Karpas-422 (cell line): ENCODE results near the gene TMEM138. TPM values are rescaled to one million over a fixed set of nuclear protein-coding genes. Genes with fewer than 3 reads are reported as not detected.

Source experiments
- DNase-seq: peaks from one replicate; pipeline ENCODE4 v3.0.0-alpha.2; 2015
- H2AFZ ChIP-seq: fragments of 200-600 bp; sonication (generic); 2 replicates; pipeline ENCODE4 v1.6.1; 2014; ENCODE audit warnings: antibody characterized with exemption, low read length, mixed read lengths
- H3K27ac ChIP-seq: fragments of 200-600 bp; sonication (generic); 2 replicates; pipeline ENCODE4 v1.5.1; 2014; ENCODE audit warnings: mild to moderate bottlenecking, low read length, moderate library complexity
- H3K27me3 ChIP-seq: fragments of 200-600 bp; sonication (generic); 2 replicates; pipeline ENCODE4 v1.6.1; 2014; ENCODE audit warnings: low read length, mixed read lengths
- H3K36me3 ChIP-seq: fragments of 200-600 bp; sonication (generic); 2 replicates; pipeline ENCODE4 v1.6.1; 2014; ENCODE audit warnings: low read length, mixed read lengths; ENCODE audit not compliant: insufficient read depth
- H3K4me1 ChIP-seq: fragments of 200-600 bp; sonication (generic); 2 replicates; pipeline ENCODE4 v1.6.1; 2014; ENCODE audit warnings: mild to moderate bottlenecking, low read length, mixed read lengths
- H3K4me2 ChIP-seq: fragments of 200-600 bp; sonication (generic); 2 replicates; pipeline ENCODE4 v1.6.1; 2014; ENCODE audit warnings: low read length, low read depth, mild to moderate bottlenecking; ENCODE audit not compliant: poor library complexity, severe bottlenecking
- H3K4me3 ChIP-seq: fragments of 200-600 bp; sonication (generic); 2 replicates; pipeline ENCODE4 v1.5.1; 2014; ENCODE audit warnings: mild to moderate bottlenecking, antibody characterized with exemption, low read length, mixed read lengths
- H3K79me2 ChIP-seq: fragments of 200-600 bp; sonication (generic); 2 replicates; pipeline ENCODE4 v1.6.1; 2014; ENCODE audit warnings: mild to moderate bottlenecking, low read length, mixed read lengths
- H3K9ac ChIP-seq: fragments of 200-600 bp; sonication (generic); 2 replicates; pipeline ENCODE4 v1.6.0; 2014; ENCODE audit warnings: low read length
- H3K9me2 ChIP-seq: fragments of 200-600 bp; sonication (generic), shearing (Covaris generic); replicated peaks from 2 replicates; pipeline ENCODE4 v1.6.0; 2014; ENCODE audit warnings: mild to moderate bottlenecking, low read length, moderate library complexity; ENCODE audit not compliant: insufficient read depth
- H3K9me3 ChIP-seq: fragments of 300-700, 200-600 bp; sonication (generic); 2 replicates; pipeline ENCODE4 v1.6.1; 2014; ENCODE audit warnings: low read length, mixed read lengths
- H4K20me1 ChIP-seq: fragments of 200-600 bp; sonication (generic); 2 replicates; pipeline ENCODE4 v1.6.1; 2014; ENCODE audit warnings: mild to moderate bottlenecking, antibody characterized with exemption, low read length, low read depth; ENCODE audit not compliant: insufficient read depth
- total RNA-seq: library from RNA; depleted of rRNA; stranded (reverse); fragments of >200 nt; shearing (Covaris generic); gene quantifications from 2 replicates; pipeline ENCODE4 v1.2.3, GENCODE V29; 2014; ENCODE audit warnings: low replicate concordance

The TMEM138 gene
- total RNA-seq, 1 experiment from 2014 or later: 70.3 TPM

GRCh38 chr11:61345170-61345610 is 17.0 kb upstream of the TMEM138 start:
- no peaks in the 10 kb centered on the region for H3K4me1 ChIP-seq
- H3K4me2 ChIP-seq: no peak overlapping the region
- H3K4me3 ChIP-seq: no peak overlapping the region
- H3K9me3 ChIP-seq: no peaks in the 10 kb centered on the region
- H3K79me2 ChIP-seq: no peaks in the 10 kb centered on the region
- H3K36me3 ChIP-seq: peaks cover 5% of the 10 kb centered on the region; the same call in 1 of the 2 replicates
- H3K27ac ChIP-seq: no peak overlapping the region
- H3K9me2 ChIP-seq: no peaks in the 10 kb centered on the region
- no peak overlapping the region for H3K9ac ChIP-seq
- H3K27me3 ChIP-seq: no peaks in the 10 kb centered on the region
- no peak overlapping the region for H2AFZ ChIP-seq
- no peak for DNase-seq
- no peaks in the 10 kb centered on the region for H4K20me1 ChIP-seq

- no peaks in the 10 kb centered on the region for H3K9me3 ChIP-seq
- H3K27me3 ChIP-seq: no peaks in the 10 kb centered on the region
- no peak overlapping the region for H3K4me2 ChIP-seq
Measured at GRCh38 chr11:61345954-61346843, 16.0 kb upstream of the TMEM138 start.

GRCh38 chr11:61347916-61348461 is 14.2 kb upstream of the TMEM138 start:
- Histone ChIP-seq H4K20me1 (no peaks in the 10 kb centered on the region), H3K4me1 (no peaks in the 10 kb centered on the region), H2AFZ (no peak overlapping the region), H3K27me3 (no peaks in the 10 kb centered on the region), H3K79me2 (no peaks in the 10 kb centered on the region), H3K9ac (no peak overlapping the region), H3K4me3 (no peak overlapping the region), H3K27ac (no peak overlapping the region), H3K36me3 (peaks cover 5% of the 10 kb centered on the region; the same call in 1 of the 2 replicates), H3K4me2 (no peak overlapping the region), H3K9me3 (no peaks in the 10 kb centered on the region), H3K9me2 (no peaks in the 10 kb centered on the region)
- no peak for DNase-seq

More at GRCh38 chr11:61345954-61346843, 16.0 kb upstream of the TMEM138 start:
- Histone ChIP-seq H2AFZ (no peak overlapping the region), H3K36me3 (peaks cover 5% of the 10 kb centered on the region; the same call in 1 of the 2 replicates), H3K4me3 (no peak overlapping the region), H3K9me2 (no peaks in the 10 kb centered on the region), H3K79me2 (no peaks in the 10 kb centered on the region), H3K9ac (no peak overlapping the region), H3K27ac (no peak overlapping the region), H3K4me1 (no peaks in the 10 kb centered on the region), H4K20me1 (no peaks in the 10 kb centered on the region)
- no peak for DNase-seq

- no peak overlapping the region for H3K9ac ChIP-seq
- H3K36me3 ChIP-seq: peaks cover 11% of the 10 kb centered on the region; the same call in 1 of the 2 replicates
- no peaks in the 10 kb centered on the region for H4K20me1 ChIP-seq
Measured at GRCh38 chr11:61349189-61349751, 12.9 kb upstream of the TMEM138 start.

GRCh38 chr11:61349916-61350315 is 12.3 kb upstream of the TMEM138 start:
- H4K20me1 ChIP-seq: no peaks in the 10 kb centered on the region
- H3K36me3 ChIP-seq: peaks cover 11% of the 10 kb centered on the region; the same call in 1 of the 2 replicates
- no peak overlapping the region for H3K4me2 ChIP-seq
- no peak overlapping the region for H2AFZ ChIP-seq
- no peak overlapping the region for H3K27ac ChIP-seq
- no peak overlapping the region for H3K9ac ChIP-seq
- no peaks in the 10 kb centered on the region for H3K9me2 ChIP-seq
- H3K4me1 ChIP-seq: peaks cover 6% of the 10 kb centered on the region; the same call in 1 of the 2 replicates
- no peak overlapping the region for H3K4me3 ChIP-seq
- no peaks in the 10 kb centered on the region for H3K27me3 ChIP-seq
- no peak for DNase-seq
- H3K9me3 ChIP-seq: no peaks in the 10 kb centered on the region
- no peaks in the 10 kb centered on the region for H3K79me2 ChIP-seq

More at GRCh38 chr11:61349189-61349751, 12.9 kb upstream of the TMEM138 start:
- Histone ChIP-seq H3K4me2 (no peak overlapping the region), H3K79me2 (no peaks in the 10 kb centered on the region), H3K27me3 (no peaks in the 10 kb centered on the region), H3K4me3 (no peak overlapping the region), H3K27ac (no peak overlapping the region), H2AFZ (no peak overlapping the region), H3K9me2 (no peaks in the 10 kb centered on the region), H3K4me1 (peaks cover 6% of the 10 kb centered on the region; the same call in 1 of the 2 replicates), H3K9me3 (no peaks in the 10 kb centered on the region)
- no peak for DNase-seq

GRCh38 chr11:61350336-61350735 is 11.8 kb upstream of the TMEM138 start:
- H4K20me1 ChIP-seq: no peaks in the 10 kb centered on the region
- peaks cover 11% of the 10 kb centered on the region; the same call in 1 of the 2 replicates for H3K36me3 ChIP-seq
- H3K79me2 ChIP-seq: no peaks in the 10 kb centered on the region
- no peaks in the 10 kb centered on the region for H3K27me3 ChIP-seq
- no peak overlapping the region for H2AFZ ChIP-seq
- no peak for DNase-seq
- H3K4me2 ChIP-seq: no peak overlapping the region
- H3K4me3 ChIP-seq: no peak overlapping the region
- H3K9ac ChIP-seq: no peak overlapping the region
- no peaks in the 10 kb centered on the region for H3K9me2 ChIP-seq
- H3K27ac ChIP-seq: no peak overlapping the region
- no peaks in the 10 kb centered on the region for H3K9me3 ChIP-seq
- H3K4me1 ChIP-seq: peaks cover 6% of the 10 kb centered on the region; the same call in 1 of the 2 replicates

GRCh38 chr11:61350803-61351202 is 11.4 kb upstream of the TMEM138 start:
- no peak for DNase-seq
- no peak overlapping the region for H2AFZ ChIP-seq
- peaks cover 11% of the 10 kb centered on the region; the same call in 1 of the 2 replicates for H3K36me3 ChIP-seq
- no peak overlapping the region for H3K4me3 ChIP-seq
- no peaks in the 10 kb centered on the region for H3K79me2 ChIP-seq
- no peak overlapping the region for H3K4me2 ChIP-seq
- no peaks in the 10 kb centered on the region for H3K27me3 ChIP-seq
- H3K9me2 ChIP-seq: no peaks in the 10 kb centered on the region
- H3K9ac ChIP-seq: no peak overlapping the region
- no peak overlapping the region for H3K27ac ChIP-seq
- H3K4me1 ChIP-seq: peaks cover 9% of the 10 kb centered on the region
- no peaks in the 10 kb centered on the region for H4K20me1 ChIP-seq
- H3K9me3 ChIP-seq: no peaks in the 10 kb centered on the region

- Histone ChIP-seq H3K36me3 (peaks cover 11% of the 10 kb centered on the region; the same call in 1 of the 2 replicates), H3K4me2 (no peak overlapping the region), H3K27me3 (no peaks in the 10 kb centered on the region), H3K79me2 (no peaks in the 10 kb centered on the region), H3K9ac (no peak overlapping the region), H4K20me1 (no peaks in the 10 kb centered on the region), H3K4me1 (peaks cover 21% of the 10 kb centered on the region), H3K27ac (no peak overlapping the region), H3K9me2 (no peaks in the 10 kb centered on the region), H3K9me3 (no peaks in the 10 kb centered on the region), H3K4me3 (no peak overlapping the region), H2AFZ (no peak overlapping the region)
- DNase-seq: no peak
Measured at GRCh38 chr11:61352038-61352437, 10.1 kb upstream of the TMEM138 start.
